ENCODE measurements around the gene MYRIP. TPM values are rescaled to one million over a fixed set of nuclear protein-coding genes. Genes with fewer than 3 reads are reported as not detected.

MYRIP gene
- total and polyA plus RNA-seq, 10 donors: 1.5 to 35.2 (median 16.2) TPM

GRCh38 chr3:40046149-40046548 lies 236.7 kb downstream of the MYRIP start:
- intact Hi-C loops (cut with DNase I; ENCODE audit: low total_unique reads): no loop called here
- no peaks in the 10 kb centered on the region for H3K4me1 ChIP-seq
- no peaks in the 10 kb centered on the region for H3K27me3 ChIP-seq (replicated peaks in 1 of 7)
- WGBS, 5 donors: 93 to 97% (median 95%) methylated on average over 4 of the region's 4 CpGs
- TF ChIP-seq POLR2A (IDR thresholded peaks at IDR 0.05): no peak
- TF ChIP-seq CTCF (IDR thresholded peaks at IDR 0.05 in 8 of 11, conservative IDR thresholded peaks at IDR 0.05 in 3 of 11): no peak
- no peak for DNase-seq
- peaks cover 0 to 17% (median 13%) of the 10 kb centered on the region in 8 donors for H3K9me3 ChIP-seq
- no peaks in the 10 kb centered on the region for H3K36me3 ChIP-seq
- H3K4me3 ChIP-seq: no peak overlapping the region
- no peak overlapping the region for H3K27ac ChIP-seq

- intact Hi-C loops (cut with DNase I; ENCODE audit: low total_unique reads): no loop called here
- 91 to 97% (median 94%) methylated on average over 2 of the region's 2 CpGs for WGBS, 5 donors
- no peak overlapping the region for H3K4me3 ChIP-seq
- no peaks in the 10 kb centered on the region for H3K27me3 ChIP-seq (replicated peaks in 1 of 7)
- H3K36me3 ChIP-seq: no peaks in the 10 kb centered on the region
- DNase-seq: no peak
- peaks cover 0 to 17% (median 13%) of the 10 kb centered on the region in 8 donors for H3K9me3 ChIP-seq
- H3K4me1 ChIP-seq: no peaks in the 10 kb centered on the region
- no peak overlapping the region for H3K27ac ChIP-seq
- no peak for TF ChIP-seq POLR2A (IDR thresholded peaks at IDR 0.05)
- no peak for TF ChIP-seq POLR2AphosphoS5 (IDR thresholded peaks at IDR 0.05)
- TF ChIP-seq CTCF (IDR thresholded peaks at IDR 0.05 in 8 of 11, conservative IDR thresholded peaks at IDR 0.05 in 3 of 11): no peak
Observed at GRCh38 chr3:40047406-40047805, 238.0 kb downstream of the MYRIP start.

- no peak overlapping the region for H3K4me3 ChIP-seq
- H3K36me3 ChIP-seq: no peaks in the 10 kb centered on the region
- no peak for DNase-seq
- WGBS, 5 donors: 93 to 100% (median 96%) methylated on average over 1 of the region's 1 CpG
- intact Hi-C loops (cut with DNase I; ENCODE audit: low total_unique reads): no loop called here
- no peaks in the 10 kb centered on the region for H3K27me3 ChIP-seq (replicated peaks in 1 of 7)
- H3K4me1 ChIP-seq: no peaks in the 10 kb centered on the region
- no peak overlapping the region for H3K27ac ChIP-seq
- H3K9me3 ChIP-seq: peaks cover 0 to 17% (median 13%) of the 10 kb centered on the region in 8 donors
- TF ChIP-seq POLR2AphosphoS5 (IDR thresholded peaks at IDR 0.05) (no peak), CTCF (IDR thresholded peaks at IDR 0.05 in 8 of 11, conservative IDR thresholded peaks at IDR 0.05 in 3 of 11) (no peak), POLR2A (IDR thresholded peaks at IDR 0.05) (no peak)
Observed at GRCh38 chr3:40053663-40054062, 244.3 kb downstream of the MYRIP start.

- Histone ChIP-seq H3K27me3 (replicated peaks in 1 of 7) (no peaks in the 10 kb centered on the region), H3K9me3 (peaks cover 0 to 16% (median 10%) of the 10 kb centered on the region in 8 donors), H3K36me3 (no peaks in the 10 kb centered on the region), H3K4me1 (no peaks in the 10 kb centered on the region), H3K27ac (no peak overlapping the region), H3K4me3 (no peak overlapping the region)
- 73 to 92% (median 78%) methylated on average over 3 of the region's 3 CpGs for WGBS, 5 donors
- TF ChIP-seq POLR2AphosphoS5 (IDR thresholded peaks at IDR 0.05) (no peak), POLR2A (IDR thresholded peaks at IDR 0.05) (no peak), CTCF (IDR thresholded peaks at IDR 0.05 in 8 of 11, conservative IDR thresholded peaks at IDR 0.05 in 3 of 11) (no peak)
- no peak for DNase-seq
- intact Hi-C loops (cut with DNase I; ENCODE audit: low total_unique reads): no loop called here
Observed at GRCh38 chr3:40054568-40055222, 245.3 kb downstream of the MYRIP start.
